K562 (cell line): ENCODE results near the gene STK4. TPM values are rescaled to one million over a fixed set of nuclear protein-coding genes. Genes with fewer than 3 reads are reported as not detected.
A peak's percentile ranks its signal among the peaks of the same experiment; 100 is the strongest.

Experiments used
- ATAC-seq: fragments of 200-7000 bp; cut with Tn5 transposase; 3 replicates; pipeline ENCODE4 v1.9.1; 2020; ENCODE audit warnings: moderate library complexity
- BruUV-seq: library from RNA; stranded (reverse); fragments of 400-500 nt; replicated peaks from 2 replicates; lab custom pipeline; 2021; lab: Mats Ljungman, UMichigan
- CTCF ChIA-PET: fragments of 300-600 bp; formaldehyde crosslinking; extraction: SDS; loops from one replicate; lab custom pipeline; 2021; ENCODE audit warnings: low intra/inter-chr PET ratio; lab: Yijun Ruan, JAX
- POLR2A ChIA-PET: fragments of 300-600, 350-650 bp; sonication (Branson Sonifier 250); formaldehyde crosslinking; extraction: SDS; loops from one replicate; lab custom pipeline; 2021; ENCODE audit warnings: antibody characterized with exemption, inconsistent platforms; lab: Yijun Ruan, JAX
- DNase-seq, 4 experiments: peaks; one replicate each; pipeline versions ENCODE4 v3.0.0 to v3.0.0-alpha.2; 2011 to 2018; ENCODE audit warnings: low spot score in 3 of 4, mixed read lengths in 3 of 4; ENCODE audit errors: extremely low read depth in 1 of 4
- FAIRE-seq: peaks from 2 replicates; lab custom pipeline; 2011; peaks lifted over from hg19 to GRCh38; lab: Jason Lieb, UNC
- H2AFZ ChIP-seq: 2 replicates; pipeline ENCODE4 v1.6.0; 2011; ENCODE audit warnings: low read depth, low read length, control low read depth, inconsistent platforms
- H3K27ac ChIP-seq: fragments of 200-600 bp; 3 replicates; pipeline ENCODE4 v1.8.0; 2011; ENCODE audit warnings: low read depth, mild to moderate bottlenecking, control low read depth, inconsistent platforms, low read length, moderate library complexity, mixed read lengths; ENCODE audit errors: extremely low read depth
- H3K27me3 ChIP-seq, 2 experiments: fragments of 300-600 bp in 1 of 2; 2 replicates in 1 of 2; 3 replicates in 1 of 2; pipeline versions ENCODE4 v1.6.0 to v1.8.0; 2011; ENCODE audit warnings: inconsistent platforms in 2 of 2, low read length in 2 of 2, mild to moderate bottlenecking in 1 of 2, mixed read lengths in 1 of 2, moderate library complexity in 1 of 2; ENCODE audit not compliant: control insufficient read depth in 2 of 2, insufficient read depth in 2 of 2
- H3K36me3 ChIP-seq: fragments of 300-600 bp; 3 replicates; pipeline ENCODE4 v1.8.0; 2011; ENCODE audit warnings: mild to moderate bottlenecking, low read length, inconsistent platforms; ENCODE audit not compliant: control insufficient read depth, insufficient read depth
- H3K4me1 ChIP-seq, 2 experiments: fragments of 200-600 bp in 1 of 2; replicated peaks in 1 of 2; 2 replicates in 1 of 2; 3 replicates in 1 of 2; pipeline versions ENCODE4 v1.5.1 to v1.8.0; 2011; ENCODE audit warnings: inconsistent platforms in 2 of 2, low read length in 2 of 2, mild to moderate bottlenecking in 1 of 2, mixed read lengths in 1 of 2, moderate library complexity in 1 of 2; ENCODE audit not compliant: control insufficient read depth in 2 of 2, insufficient read depth in 2 of 2
- H3K4me2 ChIP-seq: 2 replicates; pipeline ENCODE4 v1.6.1; 2011; ENCODE audit warnings: low read length, control low read depth, inconsistent platforms, mixed read lengths; ENCODE audit not compliant: insufficient read depth
- H3K4me3 ChIP-seq: fragments of 200-600 bp; sonication (generic), shearing (Covaris generic); 2 replicates; pipeline ENCODE4 v1.5.1; 2016; ENCODE audit warnings: control low read depth, inconsistent platforms
- H3K79me2 ChIP-seq: fragments of 200-600 bp; 3 replicates; pipeline ENCODE4 v1.8.0; 2011; ENCODE audit warnings: low read length, inconsistent platforms; ENCODE audit not compliant: control insufficient read depth, insufficient read depth
- H3K9ac ChIP-seq, 2 experiments: 2 replicates each; pipeline versions ENCODE4 v1.6.0 to v1.6.1; 2011; ENCODE audit warnings: low read depth in 2 of 2, low read length in 2 of 2, control low read depth in 1 of 2, inconsistent platforms in 1 of 2, mild to moderate bottlenecking in 1 of 2, mixed read lengths in 1 of 2; ENCODE audit not compliant: insufficient read depth in 1 of 2
- H3K9me1 ChIP-seq: one replicate; pipeline ENCODE4 v1.6.0; 2011; ENCODE audit warnings: inconsistent platforms, mild to moderate bottlenecking, low read length, moderate library complexity; ENCODE audit not compliant: control insufficient read depth, insufficient read depth
- H3K9me3 ChIP-seq: replicated peaks from 2 replicates; pipeline ENCODE4 v1.5.1; 2011; ENCODE audit warnings: low read depth, low read length, inconsistent platforms; ENCODE audit not compliant: control insufficient read depth, insufficient read depth
- H4K20me1 ChIP-seq: replicated peaks from 2 replicates; pipeline ENCODE4 v1.6.1; 2011; ENCODE audit warnings: low read length, inconsistent platforms, mixed read lengths; ENCODE audit not compliant: control insufficient read depth, insufficient read depth
- EGR1 ChIP-seq: fragments of 450-650 bp; conservative IDR thresholded peaks from 2 replicates; pipeline ENCODE4 v1.6.1; 2017; ENCODE audit warnings: mild to moderate bottlenecking
- FOS ChIP-seq: IDR thresholded peaks from 3 replicates; pipeline ENCODE4 v1.6.1; 2011; ENCODE audit not compliant: insufficient read length; ENCODE audit errors: extremely low read depth
- FOXA3 ChIP-seq, 2 experiments: fragments of 450-650 bp in 1 of 2; sonication (generic) in 1 of 2; formaldehyde crosslinking; IDR thresholded peaks in 1 of 2; conservative IDR thresholded peaks in 1 of 2; 2 replicates each; pipeline versions ENCODE4 v1.4.0 to v1.8.0; 2020 to 2022; ENCODE audit warnings: mild to moderate bottlenecking in 2 of 2, missing genetic modification reagents in 1 of 2
- MED1 ChIP-seq: sonication (generic); formaldehyde crosslinking; IDR thresholded peaks from 2 replicates; pipeline ENCODE4 v1.8.1; 2023; ENCODE audit warnings: missing genetic modification reagents, borderline replicate concordance
- WGBS: fragments of 100-300 bp; shearing (Covaris generic); methylation state at CpG from one replicate; pipeline ENCODE4 v1.1.6; 2016; ENCODE audit warnings: low coverage, mixed read lengths; ENCODE audit not compliant: insufficient coverage; ENCODE audit errors: missing lambda C conversion rate; 5-methylcytosine and 5-hydroxymethylcytosine counted together
- in situ Hi-C: fragments of 300-500 bp; cut with MboI; formaldehyde crosslinking; loops from 4 replicates; pipeline ENCODE4 v1.15.0; 2018; ENCODE audit warnings: inconsistent platforms, mixed read lengths
- intact Hi-C: fragments of 100-400 bp; cut with micrococcal nuclease; formaldehyde crosslinking; loops from 2 replicates; pipeline ENCODE4 v1.14.2; 2022
- polyA plus RNA-seq, 8 experiments: library from polyadenylated mRNA; depleted of rRNA in 4 of 8; stranded (reverse) in 5 of 8; unstranded in 3 of 8; fragments of >200 nt; fragmentation: Nextera tagmentation in 2 of 8; fragmentation: Illumina TruSeq in 1 of 8; extraction: Ambion mirVana in 2 of 8; extraction: Trizol in 1 of 8; gene quantifications; 2 replicates each; pipeline versions ENCODE4 v1.2.1 to v1.2.3, GENCODE V29; 2011 to 2014; ENCODE audit warnings: inconsistent platforms in 1 of 8, missing spikeins in 1 of 8
- total RNA-seq, 7 experiments: library from RNA; depleted of rRNA in 6 of 7; stranded (reverse); fragments of >200 nt in 6 of 7; fragmentation: Illumina TruSeq in 2 of 7; extraction: Trizol in 2 of 7; gene quantifications; 2 replicates each; pipeline versions ENCODE4 v1.2.1 to v1.2.3, GENCODE V29; 2011 to 2021; ENCODE audit warnings: low replicate concordance in 1 of 7
- TF ChIP-seq, protein P1 (sequence below): fragments of 200-800 bp; sonication (Bioruptor generic); IDR thresholded peaks from 2 replicates; pipeline ENCODE4 v1.6.1; 2017; ENCODE audit warnings: missing genetic modification characterization, missing compliant biosample characterization
- TF ChIP-seq, protein P2 (sequence below), 3 experiments: IDR thresholded peaks in 2 of 3; conservative IDR thresholded peaks in 1 of 3; 2 replicates each; pipeline ENCODE4 v1.5.1; 2011 to 2012; ENCODE audit warnings: low read length in 3 of 3, mild to moderate bottlenecking in 3 of 3, control low read depth in 2 of 3, improper control_type of control experiment in 1 of 3, inconsistent platforms in 1 of 3, low read depth in 1 of 3, mixed read lengths in 1 of 3, moderate library complexity in 1 of 3; ENCODE audit not compliant: insufficient read depth in 2 of 3
- TF ChIP-seq, protein P3 (sequence below): sonication (generic); IDR thresholded peaks from 2 replicates; pipeline ENCODE4 v1.6.1; 2016
- TF ChIP-seq, protein P4 (sequence below): sonication (generic); formaldehyde crosslinking; IDR thresholded peaks from 2 replicates; pipeline ENCODE4 v1.8.0; 2022; ENCODE audit warnings: mild to moderate bottlenecking, missing genetic modification reagents
- TF ChIP-seq, protein P5 (sequence below): fragments of 200-800 bp; sonication (Bioruptor generic); IDR thresholded peaks from 2 replicates; pipeline ENCODE4 v1.6.1; 2017; ENCODE audit warnings: missing genetic modification characterization, missing compliant biosample characterization

STK4 gene
- total and polyA plus RNA-seq, 9 of the 15 experiments (the other 6 are each of a cell fraction or from before 2014, with no cell fraction given): 11.9 to 30.6 (median 22.2) TPM

DNA sequence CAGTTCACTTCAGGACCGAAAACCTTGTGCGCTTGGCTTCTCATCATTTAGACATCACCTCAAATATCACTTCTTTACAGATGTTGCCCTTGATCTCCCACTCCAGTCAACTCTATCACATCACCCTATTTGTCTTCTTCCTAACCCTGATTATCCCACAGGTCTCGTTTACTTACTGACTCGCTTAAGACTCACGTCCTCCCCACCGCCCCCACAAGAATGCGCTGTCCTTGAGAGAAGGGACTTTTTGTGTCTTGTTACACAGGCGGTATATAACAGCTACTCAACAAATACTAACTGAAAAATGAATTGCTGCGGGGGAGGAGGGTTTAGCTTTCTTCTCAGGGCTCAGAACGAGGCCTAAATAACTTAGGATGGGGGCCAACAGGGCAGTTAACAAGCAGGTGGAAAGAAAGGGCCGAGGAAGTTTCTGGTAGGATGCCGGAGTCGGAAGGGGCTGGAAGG lies 6.6 kb upstream of the STK4 start:
- Histone ChIP-seq H3K27me3 (no peaks in the 10 kb centered on the region), H3K9me3 (no peaks in the 10 kb centered on the region), H3K4me1 (peaks cover 21 to 37% of the 10 kb centered on the region in 2 experiments), H3K9me1 (no peaks in the 10 kb centered on the region), H4K20me1 (no peaks in the 10 kb centered on the region), H3K4me3 (peak overlapping the region; percentile 64), H3K9ac (peak overlapping the region; percentile 69 to 95), H3K4me2 (peak overlapping the region; percentile 81), H3K27ac (peak overlapping the region; percentile 81), H2AFZ (peak overlapping the region; percentile 93), H3K79me2 (peaks cover 45% of the 10 kb centered on the region), H3K36me3 (peaks cover 41% of the 10 kb centered on the region)
- ATAC-seq: peak; percentile 68
- in situ Hi-C loops: no loop called here
- ChIA-PET CTCF (no interaction called here), POLR2A (interaction anchor here (0.6 to 2.8 kb wide), 15 partner anchors 8 to 233 kb away, joined by 3 to 16 read pairs (median 5); no protein-coding TSS in a partner anchor)
- intact Hi-C loops: loop anchor here (2.0 kb wide), 1 partner anchor 49 kb away; the partner anchor contains the start of gene PABPC1L
- WGBS: 2% methylated on average over 13 of the region's 13 CpGs
- TSS peak; percentile 56 for BruUV-seq
- peak in 3 of 4 experiments; percentile 25 to 72 (median 47) for DNase-seq
- FAIRE-seq: peak; percentile 65
- TF ChIP-seq, protein P1, sequence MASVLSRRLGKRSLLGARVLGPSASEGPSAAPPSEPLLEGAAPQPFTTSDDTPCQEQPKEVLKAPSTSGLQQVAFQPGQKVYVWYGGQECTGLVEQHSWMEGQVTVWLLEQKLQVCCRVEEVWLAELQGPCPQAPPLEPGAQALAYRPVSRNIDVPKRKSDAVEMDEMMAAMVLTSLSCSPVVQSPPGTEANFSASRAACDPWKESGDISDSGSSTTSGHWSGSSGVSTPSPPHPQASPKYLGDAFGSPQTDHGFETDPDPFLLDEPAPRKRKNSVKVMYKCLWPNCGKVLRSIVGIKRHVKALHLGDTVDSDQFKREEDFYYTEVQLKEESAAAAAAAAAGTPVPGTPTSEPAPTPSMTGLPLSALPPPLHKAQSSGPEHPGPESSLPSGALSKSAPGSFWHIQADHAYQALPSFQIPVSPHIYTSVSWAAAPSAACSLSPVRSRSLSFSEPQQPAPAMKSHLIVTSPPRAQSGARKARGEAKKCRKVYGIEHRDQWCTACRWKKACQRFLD (CRISPR knock-in tag): no peak
- TF ChIP-seq EGR1: peak; percentile 88
- TF ChIP-seq, protein P2, sequence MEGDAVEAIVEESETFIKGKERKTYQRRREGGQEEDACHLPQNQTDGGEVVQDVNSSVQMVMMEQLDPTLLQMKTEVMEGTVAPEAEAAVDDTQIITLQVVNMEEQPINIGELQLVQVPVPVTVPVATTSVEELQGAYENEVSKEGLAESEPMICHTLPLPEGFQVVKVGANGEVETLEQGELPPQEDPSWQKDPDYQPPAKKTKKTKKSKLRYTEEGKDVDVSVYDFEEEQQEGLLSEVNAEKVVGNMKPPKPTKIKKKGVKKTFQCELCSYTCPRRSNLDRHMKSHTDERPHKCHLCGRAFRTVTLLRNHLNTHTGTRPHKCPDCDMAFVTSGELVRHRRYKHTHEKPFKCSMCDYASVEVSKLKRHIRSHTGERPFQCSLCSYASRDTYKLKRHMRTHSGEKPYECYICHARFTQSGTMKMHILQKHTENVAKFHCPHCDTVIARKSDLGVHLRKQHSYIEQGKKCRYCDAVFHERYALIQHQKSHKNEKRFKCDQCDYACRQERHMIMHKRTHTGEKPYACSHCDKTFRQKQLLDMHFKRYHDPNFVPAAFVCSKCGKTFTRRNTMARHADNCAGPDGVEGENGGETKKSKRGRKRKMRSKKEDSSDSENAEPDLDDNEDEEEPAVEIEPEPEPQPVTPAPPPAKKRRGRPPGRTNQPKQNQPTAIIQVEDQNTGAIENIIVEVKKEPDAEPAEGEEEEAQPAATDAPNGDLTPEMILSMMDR (IDR thresholded peaks at IDR 0.05 in 2 of 3, conservative IDR thresholded peaks at IDR 0.05 in 1 of 3; ENCODE audit: insufficient read depth in 2 of 3, low read depth in 1 of 3, low read length in 3 of 3): peak in 2 of 3 experiments; percentile 9 to 18; a peak in 1 of 6 replicates
- TF ChIP-seq FOS: no peak
- TF ChIP-seq, protein P3, sequence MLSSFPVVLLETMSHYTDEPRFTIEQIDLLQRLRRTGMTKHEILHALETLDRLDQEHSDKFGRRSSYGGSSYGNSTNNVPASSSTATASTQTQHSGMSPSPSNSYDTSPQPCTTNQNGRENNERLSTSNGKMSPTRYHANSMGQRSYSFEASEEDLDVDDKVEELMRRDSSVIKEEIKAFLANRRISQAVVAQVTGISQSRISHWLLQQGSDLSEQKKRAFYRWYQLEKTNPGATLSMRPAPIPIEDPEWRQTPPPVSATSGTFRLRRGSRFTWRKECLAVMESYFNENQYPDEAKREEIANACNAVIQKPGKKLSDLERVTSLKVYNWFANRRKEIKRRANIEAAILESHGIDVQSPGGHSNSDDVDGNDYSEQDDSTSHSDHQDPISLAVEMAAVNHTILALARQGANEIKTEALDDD: peak; percentile 59; the same call in 1 of the 2 replicates
- no peak for TF ChIP-seq MED1
- TF ChIP-seq, protein P4, sequence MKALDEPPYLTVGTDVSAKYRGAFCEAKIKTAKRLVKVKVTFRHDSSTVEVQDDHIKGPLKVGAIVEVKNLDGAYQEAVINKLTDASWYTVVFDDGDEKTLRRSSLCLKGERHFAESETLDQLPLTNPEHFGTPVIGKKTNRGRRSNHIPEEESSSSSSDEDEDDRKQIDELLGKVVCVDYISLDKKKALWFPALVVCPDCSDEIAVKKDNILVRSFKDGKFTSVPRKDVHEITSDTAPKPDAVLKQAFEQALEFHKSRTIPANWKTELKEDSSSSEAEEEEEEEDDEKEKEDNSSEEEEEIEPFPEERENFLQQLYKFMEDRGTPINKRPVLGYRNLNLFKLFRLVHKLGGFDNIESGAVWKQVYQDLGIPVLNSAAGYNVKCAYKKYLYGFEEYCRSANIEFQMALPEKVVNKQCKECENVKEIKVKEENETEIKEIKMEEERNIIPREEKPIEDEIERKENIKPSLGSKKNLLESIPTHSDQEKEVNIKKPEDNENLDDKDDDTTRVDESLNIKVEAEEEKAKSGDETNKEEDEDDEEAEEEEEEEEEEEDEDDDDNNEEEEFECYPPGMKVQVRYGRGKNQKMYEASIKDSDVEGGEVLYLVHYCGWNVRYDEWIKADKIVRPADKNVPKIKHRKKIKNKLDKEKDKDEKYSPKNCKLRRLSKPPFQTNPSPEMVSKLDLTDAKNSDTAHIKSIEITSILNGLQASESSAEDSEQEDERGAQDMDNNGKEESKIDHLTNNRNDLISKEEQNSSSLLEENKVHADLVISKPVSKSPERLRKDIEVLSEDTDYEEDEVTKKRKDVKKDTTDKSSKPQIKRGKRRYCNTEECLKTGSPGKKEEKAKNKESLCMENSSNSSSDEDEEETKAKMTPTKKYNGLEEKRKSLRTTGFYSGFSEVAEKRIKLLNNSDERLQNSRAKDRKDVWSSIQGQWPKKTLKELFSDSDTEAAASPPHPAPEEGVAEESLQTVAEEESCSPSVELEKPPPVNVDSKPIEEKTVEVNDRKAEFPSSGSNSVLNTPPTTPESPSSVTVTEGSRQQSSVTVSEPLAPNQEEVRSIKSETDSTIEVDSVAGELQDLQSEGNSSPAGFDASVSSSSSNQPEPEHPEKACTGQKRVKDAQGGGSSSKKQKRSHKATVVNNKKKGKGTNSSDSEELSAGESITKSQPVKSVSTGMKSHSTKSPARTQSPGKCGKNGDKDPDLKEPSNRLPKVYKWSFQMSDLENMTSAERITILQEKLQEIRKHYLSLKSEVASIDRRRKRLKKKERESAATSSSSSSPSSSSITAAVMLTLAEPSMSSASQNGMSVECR: 0 out of 2 replicates have a peak, but pooled peaks have one; percentile 12
- peak in 1 of 2 experiments; percentile 56; a peak in 1 of 4 replicates for TF ChIP-seq FOXA3 (CRISPR knock-in tag; conservative IDR thresholded peaks at IDR 0.05 in 1 of 2, IDR thresholded peaks at IDR 0.05 in 1 of 2)
- TF ChIP-seq, protein P5, sequence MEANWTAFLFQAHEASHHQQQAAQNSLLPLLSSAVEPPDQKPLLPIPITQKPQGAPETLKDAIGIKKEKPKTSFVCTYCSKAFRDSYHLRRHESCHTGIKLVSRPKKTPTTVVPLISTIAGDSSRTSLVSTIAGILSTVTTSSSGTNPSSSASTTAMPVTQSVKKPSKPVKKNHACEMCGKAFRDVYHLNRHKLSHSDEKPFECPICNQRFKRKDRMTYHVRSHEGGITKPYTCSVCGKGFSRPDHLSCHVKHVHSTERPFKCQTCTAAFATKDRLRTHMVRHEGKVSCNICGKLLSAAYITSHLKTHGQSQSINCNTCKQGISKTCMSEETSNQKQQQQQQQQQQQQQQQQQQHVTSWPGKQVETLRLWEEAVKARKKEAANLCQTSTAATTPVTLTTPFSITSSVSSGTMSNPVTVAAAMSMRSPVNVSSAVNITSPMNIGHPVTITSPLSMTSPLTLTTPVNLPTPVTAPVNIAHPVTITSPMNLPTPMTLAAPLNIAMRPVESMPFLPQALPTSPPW (CRISPR knock-in tag): peak; percentile 39; the same call in 1 of the 2 replicates
